Fibroblast of lung (primary cell): ENCODE measurements around the gene SACS. TPM values are rescaled to one million over a fixed set of nuclear protein-coding genes. Genes with fewer than 3 reads are reported as not detected.
A peak's percentile ranks its signal among the peaks of the same experiment; 100 is the strongest.

Experiments
- DNase-seq, 2 donors: peaks; one replicate each; pipeline versions ENCODE4 v3.0.0 to v3.0.0-alpha.2; 2010; ENCODE audit warnings: low read depth in 2 of 2
- H2AFZ ChIP-seq: 2 replicates; pipeline ENCODE4 v1.5.1; 2012; ENCODE audit warnings: low read length, control low read depth, inconsistent platforms
- H3K27ac ChIP-seq: 2 replicates; pipeline ENCODE4 v1.5.1; 2011; ENCODE audit warnings: low read length, control low read depth; ENCODE audit not compliant: insufficient read depth
- H3K27me3 ChIP-seq: 2 replicates; pipeline ENCODE4 v1.5.1; 2011; ENCODE audit warnings: mild to moderate bottlenecking, low read length; ENCODE audit not compliant: control insufficient read depth, insufficient read depth
- H3K36me3 ChIP-seq: 2 replicates; pipeline ENCODE4 v1.5.1; 2011; ENCODE audit warnings: low read length; ENCODE audit not compliant: control insufficient read depth, insufficient read depth
- H3K4me1 ChIP-seq: 2 replicates; pipeline ENCODE4 v1.5.1; 2011; ENCODE audit warnings: low read length; ENCODE audit not compliant: control insufficient read depth, insufficient read depth; ENCODE audit errors: extremely low read depth
- H3K4me2 ChIP-seq: 2 replicates; pipeline ENCODE4 v1.5.1; 2011; ENCODE audit warnings: low read length, control low read depth; ENCODE audit not compliant: insufficient read depth; ENCODE audit errors: extremely low read depth
- H3K4me3 ChIP-seq, 4 experiments: fragments of 200-600 bp in 1 of 4; sonication (generic) in 1 of 4; replicated peaks in 1 of 4; 2 replicates each; pipeline ENCODE4 v1.5.1; 2011 to 2016; ENCODE audit warnings: low read length in 4 of 4, low read depth in 3 of 4, mild to moderate bottlenecking in 3 of 4, control low read depth in 2 of 4, inconsistent platforms in 1 of 4, mixed read lengths in 1 of 4; ENCODE audit not compliant: insufficient read depth in 1 of 4; ENCODE audit errors: control extremely low read depth in 1 of 4
- H3K79me2 ChIP-seq: 2 replicates; pipeline ENCODE4 v1.5.1; 2012; ENCODE audit warnings: mild to moderate bottlenecking, low read length, inconsistent platforms; ENCODE audit not compliant: control insufficient read depth, insufficient read depth
- H3K9ac ChIP-seq: 2 replicates; pipeline ENCODE4 v1.5.1; 2011; ENCODE audit warnings: mild to moderate bottlenecking, low read length, control low read depth; ENCODE audit not compliant: insufficient read depth
- H3K9me3 ChIP-seq: 2 replicates; pipeline ENCODE4 v1.5.1; 2012; ENCODE audit warnings: low read depth, low read length; ENCODE audit not compliant: control insufficient read depth, insufficient read depth
- H4K20me1 ChIP-seq: 2 replicates; pipeline ENCODE4 v1.5.1; 2011; ENCODE audit warnings: low read length; ENCODE audit not compliant: control insufficient read depth, insufficient read depth; ENCODE audit errors: extremely low read depth
- CTCF ChIP-seq, 2 donors: IDR thresholded peaks in 1 of 2; conservative IDR thresholded peaks in 1 of 2; 1 replicate in 1 of 2; 2 replicates in 1 of 2; pipeline ENCODE4 v1.5.1; 2011 to 2012; ENCODE audit warnings: low read length in 2 of 2, control low read depth in 1 of 2, inconsistent platforms in 1 of 2, low read depth in 1 of 2, mild to moderate bottlenecking in 1 of 2
- EZH2 ChIP-seq: IDR thresholded peaks from 2 replicates; pipeline ENCODE4 v1.5.1; 2012; ENCODE audit warnings: low read length, control low read depth, mild to moderate bottlenecking; ENCODE audit errors: missing control alignments
- polyA plus RNA-seq, 2 donors: library from polyadenylated mRNA; depleted of rRNA in 1 of 2; stranded (reverse) in 1 of 2; unstranded in 1 of 2; fragments of >200 nt; gene quantifications; 2 replicates each; pipeline ENCODE4 v1.2.1, GENCODE V29; 2011 to 2012; ENCODE audit warnings: missing spikeins in 1 of 2
- total RNA-seq: library from RNA; depleted of rRNA; stranded (reverse); fragments of >200 nt; gene quantifications from 2 replicates; pipeline ENCODE4 v1.2.1, GENCODE V29; 2014

Gene SACS
- total and polyA plus RNA-seq, 2 donors (not counting 1 experiment from before 2014, with no cell fraction given): 43.1 to 94.5 TPM

GRCh38 chr13:23414682-23415081 lies 18.8 kb downstream of the SACS start:
- Histone ChIP-seq H3K79me2 (no peaks in the 10 kb centered on the region), H3K9ac (no peak overlapping the region)
- TF ChIP-seq EZH2 (no peak), CTCF (conservative IDR thresholded peaks at IDR 0.05 in 1 of 2, IDR thresholded peaks at IDR 0.05 in 1 of 2; ENCODE audit: low read depth in 1 of 2, low read length in 2 of 2) (no peak)

GRCh38 chr13:23411706-23412105 lies 21.8 kb downstream of the SACS start:
- Histone ChIP-seq H3K27me3 (no peaks in the 10 kb centered on the region), H2AFZ (no peak overlapping the region), H3K9ac (no peak overlapping the region), H3K27ac (no peak overlapping the region), H4K20me1 (no peaks in the 10 kb centered on the region), H3K4me1 (no peaks in the 10 kb centered on the region), H3K4me2 (no peak overlapping the region), H3K36me3 (no peaks in the 10 kb centered on the region), H3K9me3 (no peaks in the 10 kb centered on the region), H3K4me3 (no peak overlapping the region), H3K79me2 (no peaks in the 10 kb centered on the region)
- no peak for TF ChIP-seq EZH2
- no peak for TF ChIP-seq CTCF (conservative IDR thresholded peaks at IDR 0.05 in 1 of 2, IDR thresholded peaks at IDR 0.05 in 1 of 2; ENCODE audit: low read depth in 1 of 2, low read length in 2 of 2)
- no peak for DNase-seq

More at GRCh38 chr13:23414682-23415081, 18.8 kb downstream of the SACS start:
- Histone ChIP-seq H3K4me1 (no peaks in the 10 kb centered on the region), H3K36me3 (no peaks in the 10 kb centered on the region), H3K4me2 (no peak overlapping the region), H2AFZ (no peak overlapping the region), H3K9me3 (no peaks in the 10 kb centered on the region), H3K27ac (no peak overlapping the region), H3K4me3 (no peak overlapping the region), H3K27me3 (no peaks in the 10 kb centered on the region), H4K20me1 (no peaks in the 10 kb centered on the region)
- DNase-seq: no peak

GRCh38 chr13:23411220-23411619 lies 22.3 kb downstream of the SACS start:
- no peak overlapping the region for H3K4me2 ChIP-seq
- TF ChIP-seq EZH2: no peak
- no peak for TF ChIP-seq CTCF (conservative IDR thresholded peaks at IDR 0.05 in 1 of 2, IDR thresholded peaks at IDR 0.05 in 1 of 2; ENCODE audit: low read depth in 1 of 2, low read length in 2 of 2)

More at GRCh38 chr13:23411220-23411619, 22.3 kb downstream of the SACS start:
- no peaks in the 10 kb centered on the region for H3K36me3 ChIP-seq
- no peaks in the 10 kb centered on the region for H3K4me1 ChIP-seq
- H3K4me3 ChIP-seq: no peak overlapping the region
- H3K27ac ChIP-seq: no peak overlapping the region
- H3K9me3 ChIP-seq: no peaks in the 10 kb centered on the region
- no peaks in the 10 kb centered on the region for H3K27me3 ChIP-seq
- no peaks in the 10 kb centered on the region for H4K20me1 ChIP-seq
- no peaks in the 10 kb centered on the region for H3K79me2 ChIP-seq
- DNase-seq: peak in 1 of 2 donors; percentile 61
- H3K9ac ChIP-seq: no peak overlapping the region
- no peak overlapping the region for H2AFZ ChIP-seq
